ENCODE data around the gene BRF1. TPM values are rescaled to one million over a fixed set of nuclear protein-coding genes. Genes with fewer than 3 reads are reported as not detected.

The BRF1 gene
- total and polyA plus RNA-seq, 2 donors from 2014 or later = 19.3 to 34.1 TPM

GRCh38 chr14:105203057-105203531, 97.7 kb downstream of the BRF1 start:
- Histone ChIP-seq H3K36me3 (ENCODE audit: control insufficient read depth in 2 of 3, insufficient read depth in 3 of 3, low read length in 3 of 3) (no peaks in the 10 kb centered on the region), H3K9me3 (ENCODE audit: control insufficient read depth in 2 of 3, insufficient read depth in 1 of 3, low read length in 3 of 3) (no peaks in the 10 kb centered on the region), H3K4me3 (ENCODE audit: low read length in 3 of 3) (no peak overlapping the region), H3K27me3 (ENCODE audit: control insufficient read depth, insufficient read depth, low read length) (no peaks in the 10 kb centered on the region), H3K9ac (ENCODE audit: low read length in 3 of 3) (no peak overlapping the region), H3K4me1 (ENCODE audit: control insufficient read depth in 2 of 3, insufficient read depth in 2 of 3, low read depth in 1 of 3, low read length in 3 of 3) (peaks cover 0 to 39% (median 6%) of the 10 kb centered on the region in 3 donors), H3K27ac (ENCODE audit: low read depth in 2 of 2, low read length in 2 of 2) (no peak overlapping the region)
- no peak for FAIRE-seq
- peak; percentile 96 for TF ChIP-seq CTCF (IDR thresholded peaks at IDR 0.05; ENCODE audit: borderline replicate concordance, extremely low read depth, insufficient read depth)
- intact Hi-C loops (cut with DNase I) = loop anchor here (5.0 kb wide), 1 partner anchor 149 kb away; no protein-coding TSS in a partner anchor
- peak; percentile 82 to 91 (median 84) for DNase-seq

- intact Hi-C loops (cut with DNase I) = loop anchor here (5.0 kb wide), 1 partner anchor 150 kb away; no protein-coding TSS in a partner anchor
- no peak for TF ChIP-seq CTCF (IDR thresholded peaks at IDR 0.05; ENCODE audit: borderline replicate concordance, extremely low read depth, insufficient read depth)
- DNase-seq (no peak), FAIRE-seq (no peak)
- no peak overlapping the region for H3K27ac ChIP-seq (ENCODE audit: low read depth in 2 of 2, low read length in 2 of 2)
- no peak overlapping the region for H3K9ac ChIP-seq (ENCODE audit: low read length in 3 of 3)
- H3K36me3 ChIP-seq (ENCODE audit: control insufficient read depth in 2 of 3, insufficient read depth in 3 of 3, low read length in 3 of 3) = no peaks in the 10 kb centered on the region
- no peaks in the 10 kb centered on the region for H3K9me3 ChIP-seq (ENCODE audit: control insufficient read depth in 2 of 3, insufficient read depth in 1 of 3, low read length in 3 of 3)
- peaks cover 0 to 39% (median 6%) of the 10 kb centered on the region in 3 donors for H3K4me1 ChIP-seq (ENCODE audit: control insufficient read depth in 2 of 3, insufficient read depth in 2 of 3, low read depth in 1 of 3, low read length in 3 of 3)
- H3K27me3 ChIP-seq (ENCODE audit: control insufficient read depth, insufficient read depth, low read length) = no peaks in the 10 kb centered on the region
- H3K4me3 ChIP-seq (ENCODE audit: low read length in 3 of 3) = no peak overlapping the region
Measured at GRCh38 chr14:105201925-105202513, 98.8 kb downstream of the BRF1 start.

GRCh38 chr14:105201156-105201924, 99.5 kb downstream of the BRF1 start:
- FAIRE-seq = no peak
- H3K27me3 ChIP-seq (ENCODE audit: control insufficient read depth, insufficient read depth, low read length) = no peaks in the 10 kb centered on the region
- no peaks in the 10 kb centered on the region for H3K36me3 ChIP-seq (ENCODE audit: control insufficient read depth in 2 of 3, insufficient read depth in 3 of 3, low read length in 3 of 3)

More at GRCh38 chr14:105201156-105201924, 99.5 kb downstream of the BRF1 start:
- Histone ChIP-seq H3K27ac (ENCODE audit: low read depth in 2 of 2, low read length in 2 of 2) (no peak overlapping the region), H3K9ac (ENCODE audit: low read length in 3 of 3) (no peak overlapping the region), H3K4me3 (ENCODE audit: low read length in 3 of 3) (no peak overlapping the region), H3K4me1 (ENCODE audit: control insufficient read depth in 2 of 3, insufficient read depth in 2 of 3, low read depth in 1 of 3, low read length in 3 of 3) (peaks cover 0 to 37% (median 6%) of the 10 kb centered on the region in 3 donors), H3K9me3 (ENCODE audit: control insufficient read depth in 2 of 3, insufficient read depth in 1 of 3, low read length in 3 of 3) (no peaks in the 10 kb centered on the region)
- no peak for TF ChIP-seq CTCF (IDR thresholded peaks at IDR 0.05; ENCODE audit: borderline replicate concordance, extremely low read depth, insufficient read depth)
- peak in 1 of 5 donors; percentile 58 for DNase-seq
- intact Hi-C loops (cut with DNase I) = loop anchor here (5.0 kb wide), 1 partner anchor 151 kb away; no protein-coding TSS in a partner anchor

Measured in kidney (tissue), 14 donors.